ENCODE data around the gene LCP2. TPM values are rescaled to one million over a fixed set of nuclear protein-coding genes. Genes with fewer than 3 reads are reported as not detected.

The LCP2 gene
- not detected in 2 replicates for total RNA-seq (ENCODE audit: low replicate concordance)
- long read RNA-seq = 0 reads

DNA sequence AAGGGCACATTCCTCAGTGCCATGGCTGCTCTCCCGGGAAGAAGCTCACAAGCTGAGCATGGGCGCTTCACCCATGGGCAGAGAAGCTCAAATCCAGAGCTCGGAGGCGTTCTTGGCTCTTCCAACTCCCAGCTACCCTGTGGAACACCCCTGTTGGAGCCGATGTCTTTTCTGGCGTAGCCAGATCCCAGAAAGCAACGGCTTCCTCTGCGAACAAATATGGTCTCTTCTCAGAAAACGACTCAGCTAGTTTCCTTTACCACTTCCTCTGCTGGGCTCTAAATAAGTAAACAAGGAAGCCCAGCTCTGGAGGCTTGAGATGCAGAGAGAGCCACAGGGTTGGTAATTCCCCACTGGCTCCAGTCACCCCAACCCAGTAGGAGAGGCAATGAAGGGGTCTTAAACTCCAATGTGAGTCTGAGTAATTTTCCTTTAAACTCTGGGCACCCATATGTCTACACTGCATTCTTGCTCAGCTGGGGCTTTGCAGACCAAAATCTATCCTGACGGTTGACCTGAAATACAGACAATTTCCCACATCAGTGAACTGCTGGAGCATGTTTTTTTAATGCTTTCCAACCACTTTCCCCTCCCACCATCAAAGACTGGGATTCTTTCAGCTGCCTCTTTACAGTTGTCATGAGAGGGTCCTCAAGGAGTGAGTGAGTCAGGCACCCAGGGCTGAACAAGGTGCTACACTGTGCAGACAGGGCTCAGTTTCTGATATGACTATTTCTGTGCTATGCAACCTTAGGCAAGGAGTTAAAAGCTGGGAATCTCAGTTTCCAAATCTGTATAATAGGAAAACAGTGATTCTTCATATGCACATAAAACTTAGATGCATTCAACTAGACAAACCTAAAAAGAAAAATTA, at the start of gene LCP2:
Gene LCP2, minus strand, starts transcription at position 189 of the 874 bp plus-strand sequence. Its CDS starts 166 bp downstream, at position 23.
- H3K4me1 Mint-ChIP-seq (ENCODE audit: unreplicated experiment) = no peaks in the 10 kb centered on the region
- no peak for DNase-seq (ENCODE audit: extremely low spot score, unreplicated experiment)
- peaks cover 19% of the 10 kb centered on the region for H3K27me3 Mint-ChIP-seq
- H3K4me3 Mint-ChIP-seq = no peak within 1 kb of the TSS
- H3K27ac Mint-ChIP-seq = no peak within 1 kb of the TSS
- no peaks in the 10 kb centered on the region for H3K36me3 Mint-ChIP-seq
- TF ChIP-seq, protein P1, sequence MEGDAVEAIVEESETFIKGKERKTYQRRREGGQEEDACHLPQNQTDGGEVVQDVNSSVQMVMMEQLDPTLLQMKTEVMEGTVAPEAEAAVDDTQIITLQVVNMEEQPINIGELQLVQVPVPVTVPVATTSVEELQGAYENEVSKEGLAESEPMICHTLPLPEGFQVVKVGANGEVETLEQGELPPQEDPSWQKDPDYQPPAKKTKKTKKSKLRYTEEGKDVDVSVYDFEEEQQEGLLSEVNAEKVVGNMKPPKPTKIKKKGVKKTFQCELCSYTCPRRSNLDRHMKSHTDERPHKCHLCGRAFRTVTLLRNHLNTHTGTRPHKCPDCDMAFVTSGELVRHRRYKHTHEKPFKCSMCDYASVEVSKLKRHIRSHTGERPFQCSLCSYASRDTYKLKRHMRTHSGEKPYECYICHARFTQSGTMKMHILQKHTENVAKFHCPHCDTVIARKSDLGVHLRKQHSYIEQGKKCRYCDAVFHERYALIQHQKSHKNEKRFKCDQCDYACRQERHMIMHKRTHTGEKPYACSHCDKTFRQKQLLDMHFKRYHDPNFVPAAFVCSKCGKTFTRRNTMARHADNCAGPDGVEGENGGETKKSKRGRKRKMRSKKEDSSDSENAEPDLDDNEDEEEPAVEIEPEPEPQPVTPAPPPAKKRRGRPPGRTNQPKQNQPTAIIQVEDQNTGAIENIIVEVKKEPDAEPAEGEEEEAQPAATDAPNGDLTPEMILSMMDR (conservative IDR thresholded peaks at IDR 0.05) = no peak
- no peaks in the 10 kb centered on the region for H3K9me3 Mint-ChIP-seq

DNA sequence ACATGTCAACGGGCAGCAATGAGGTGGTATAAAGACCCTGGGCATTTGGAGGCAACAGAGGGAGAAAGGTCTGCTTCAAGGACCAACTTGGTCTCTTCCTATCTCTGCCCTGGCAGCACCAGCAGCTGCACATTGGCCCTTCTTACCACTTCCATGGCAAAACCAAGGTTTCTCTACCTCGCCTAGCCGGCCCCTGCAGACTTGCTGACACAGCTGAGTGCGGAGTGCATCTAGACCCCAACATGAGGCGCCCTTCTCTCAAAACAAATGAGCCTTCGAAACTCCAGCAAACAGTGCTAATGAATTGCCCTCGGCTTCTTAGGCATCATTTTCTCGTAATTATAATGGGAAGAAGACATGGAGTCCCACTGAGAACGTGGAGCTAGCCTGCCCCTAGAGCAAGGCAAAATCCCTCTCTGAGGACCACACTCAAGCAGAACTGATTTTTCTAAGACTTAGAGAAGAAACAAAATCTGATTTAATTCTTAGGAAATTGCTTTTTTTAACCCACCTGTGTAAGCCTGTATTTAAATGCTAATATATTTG, 49.5 kb upstream of the LCP2 start:
- TF ChIP-seq, protein P1 (conservative IDR thresholded peaks at IDR 0.05) = no peak
- Mint-ChIP-seq H3K27me3 (peaks cover 39% of the 10 kb centered on the region), H3K4me1 (ENCODE audit: unreplicated experiment) (peaks cover 32% of the 10 kb centered on the region), H3K4me3 (no peak overlapping the region), H3K9me3 (peaks cover 7% of the 10 kb centered on the region), H3K36me3 (peaks cover 5% of the 10 kb centered on the region), H3K27ac (no peak overlapping the region)
- no peak for DNase-seq (ENCODE audit: extremely low spot score, unreplicated experiment)

DNA sequence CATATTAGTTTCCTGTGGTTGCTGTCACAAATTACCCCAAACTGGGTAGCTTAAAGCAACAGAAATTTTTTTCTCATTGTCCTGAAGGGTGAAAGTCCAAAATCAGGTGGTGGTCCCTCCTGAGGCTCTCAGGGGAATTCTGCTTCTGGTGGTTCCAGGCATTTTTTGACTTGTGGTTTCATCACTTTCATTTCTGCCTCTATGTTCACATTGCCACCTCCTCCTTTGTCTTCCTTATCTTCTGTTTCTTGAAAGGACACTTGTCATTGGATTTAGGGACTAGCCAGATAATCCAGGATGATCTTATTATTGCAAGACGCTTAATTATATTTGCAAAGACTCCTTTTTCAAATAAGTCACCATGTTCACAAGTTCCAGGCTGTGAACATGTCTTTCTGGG, 48.4 kb upstream of the LCP2 start:
- Mint-ChIP-seq H3K9me3 (peaks cover 7% of the 10 kb centered on the region), H3K4me1 (ENCODE audit: unreplicated experiment) (peaks cover 32% of the 10 kb centered on the region), H3K4me3 (no peak overlapping the region), H3K27ac (no peak overlapping the region), H3K27me3 (peaks cover 34% of the 10 kb centered on the region), H3K36me3 (peaks cover 5% of the 10 kb centered on the region)
- TF ChIP-seq, protein P1 (conservative IDR thresholded peaks at IDR 0.05) = no peak
- no peak for DNase-seq (ENCODE audit: extremely low spot score, unreplicated experiment)

DNA sequence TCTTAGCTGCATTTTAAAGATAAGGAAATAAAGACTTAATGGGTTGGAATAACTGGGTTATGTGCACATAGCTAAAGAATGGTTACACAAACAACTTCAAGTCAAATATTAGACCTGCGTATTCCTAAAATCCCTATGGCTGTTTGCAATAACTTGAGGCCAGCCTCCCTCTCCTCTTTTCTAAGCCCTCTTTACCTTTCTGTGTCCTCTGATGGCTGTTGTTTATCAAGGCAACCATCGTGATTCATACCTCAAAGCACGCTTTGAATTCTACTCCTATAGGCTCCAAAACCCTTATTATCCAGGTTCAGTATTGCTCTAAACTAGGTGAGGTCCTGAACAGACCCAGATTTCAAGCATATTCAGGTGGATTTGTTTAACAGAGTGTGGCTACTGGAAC, 45.6 kb upstream of the LCP2 start:
- Mint-ChIP-seq H3K9me3 (peaks cover 7% of the 10 kb centered on the region), H3K4me3 (no peak overlapping the region), H3K27me3 (peaks cover 17% of the 10 kb centered on the region), H3K27ac (no peak overlapping the region), H3K4me1 (ENCODE audit: unreplicated experiment) (peaks cover 31% of the 10 kb centered on the region), H3K36me3 (peaks cover 5% of the 10 kb centered on the region)
- no peak for DNase-seq (ENCODE audit: extremely low spot score, unreplicated experiment)
- TF ChIP-seq, protein P1 (conservative IDR thresholded peaks at IDR 0.05) = no peak

DNA sequence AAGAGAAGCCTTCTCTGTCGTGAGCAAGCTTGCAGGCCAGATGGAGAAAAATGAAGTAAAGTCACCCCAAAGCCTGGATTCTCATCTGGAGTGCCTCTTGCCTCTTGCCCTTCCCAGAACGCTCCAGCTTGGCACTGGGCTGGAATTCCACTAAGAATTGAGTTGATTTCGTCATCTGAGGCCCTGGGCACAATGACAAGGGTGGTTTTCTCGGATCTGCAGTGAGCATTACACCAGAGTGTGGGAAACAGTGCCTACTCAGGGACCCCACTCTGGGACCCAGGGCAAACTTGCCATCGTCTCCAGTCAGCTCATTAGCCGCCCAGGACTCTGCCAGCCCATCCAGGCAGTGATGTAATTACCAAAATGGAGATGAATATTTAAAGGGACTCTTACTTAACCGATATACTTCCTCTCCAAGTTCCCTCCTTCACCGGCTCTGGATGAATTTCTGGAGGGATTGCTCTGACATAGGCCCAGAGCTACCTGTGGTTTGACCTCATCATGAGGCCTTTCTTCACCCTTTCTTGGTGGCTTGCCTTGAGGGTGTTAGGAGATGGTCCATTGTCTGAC, 44.7 kb upstream of the LCP2 start:
- no peak for DNase-seq (ENCODE audit: extremely low spot score, unreplicated experiment)
- peaks cover 7% of the 10 kb centered on the region for H3K9me3 Mint-ChIP-seq
- H3K4me1 Mint-ChIP-seq (ENCODE audit: unreplicated experiment) = peaks cover 28% of the 10 kb centered on the region
- peaks cover 5% of the 10 kb centered on the region for H3K36me3 Mint-ChIP-seq
- TF ChIP-seq, protein P1 (conservative IDR thresholded peaks at IDR 0.05) = no peak
- peaks cover 12% of the 10 kb centered on the region for H3K27me3 Mint-ChIP-seq
- no peak overlapping the region for H3K4me3 Mint-ChIP-seq
- H3K27ac Mint-ChIP-seq = no peak overlapping the region

All from type B pancreatic cell (in vitro differentiated cells).